Fibroblast of skin of back (primary cell): ENCODE results near the gene OR2Z1. TPM values are rescaled to one million over a fixed set of nuclear protein-coding genes. Genes with fewer than 3 reads are reported as not detected.

Experiments
- DNase-seq: peaks from one replicate; pipeline ENCODE4 v3.0.0-alpha.2; 2013
- polyA plus RNA-seq, 2 experiments: library from polyadenylated mRNA; unstranded; fragments of 120-200 nt; gene quantifications; one replicate each; pipeline ENCODE4 v1.2.1, GENCODE V29; 2013; ENCODE audit not compliant: insufficient read length in 2 of 2

OR2Z1 gene
- not detected for polyA plus RNA-seq (2013, experiment 1 of 2; ENCODE audit: insufficient read length)
- not detected for polyA plus RNA-seq (2013, experiment 2 of 2; ENCODE audit: insufficient read length)

- no peak for DNase-seq
These were observed at the start of gene OR2Z1 for GRCh38 chr19:8721334-8721733. Gene OR2Z1 (plus strand): TSS chr19:8721634. CDS start chr19:8731029, 9,395 bp downstream.

DNA sequence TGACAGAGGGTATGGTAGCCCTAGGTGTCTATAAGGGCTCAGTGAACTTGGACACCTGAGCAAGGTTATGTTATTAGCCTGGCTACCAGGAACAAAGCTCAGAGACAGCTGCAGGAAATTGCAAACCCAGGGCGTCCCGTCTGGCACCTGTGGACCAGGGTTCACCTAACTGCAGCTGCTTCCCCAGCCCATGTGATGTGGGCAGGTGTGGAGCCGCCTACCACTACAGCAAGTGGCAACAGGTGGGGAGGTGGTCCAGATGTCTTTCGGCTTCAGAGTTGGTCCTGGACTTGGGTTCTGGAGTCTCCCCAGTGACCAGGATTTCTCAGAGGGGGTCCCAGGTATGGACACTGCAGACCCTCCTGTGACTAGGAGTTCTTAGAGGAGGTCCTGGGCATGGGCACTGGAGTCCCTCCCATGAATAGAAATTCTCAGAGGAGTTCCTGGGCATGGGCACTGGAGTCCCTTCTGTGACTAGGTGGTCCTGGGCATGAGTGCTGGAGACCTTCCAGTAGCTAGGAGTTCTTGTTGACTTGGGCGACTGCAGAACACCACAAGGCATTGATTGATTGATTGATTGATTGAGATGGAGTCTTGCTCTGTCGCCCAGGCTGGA is 48.0 kb upstream of the OR2Z1 start:
- no peak for DNase-seq

DNA sequence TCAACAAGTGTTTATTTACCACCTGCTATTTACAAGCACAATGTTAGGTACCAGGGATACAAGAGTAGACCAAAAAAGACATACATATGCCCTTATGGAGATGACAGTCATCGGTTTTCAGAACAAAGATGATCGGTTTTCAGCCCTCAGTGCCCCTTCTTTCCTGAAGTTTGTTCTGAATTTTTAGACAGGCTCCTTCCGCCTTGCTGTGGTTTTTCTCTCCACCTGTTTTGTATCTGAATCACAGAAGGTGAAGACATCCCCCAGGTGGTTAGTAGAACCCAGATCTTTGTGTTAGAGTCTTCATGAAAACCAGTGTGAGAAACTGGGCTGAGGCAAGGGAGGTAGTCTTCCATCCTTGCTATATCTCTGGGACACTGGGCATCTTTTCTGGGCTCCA is 46.4 kb upstream of the OR2Z1 start:
- no peak for DNase-seq

GRCh38 chr19:8678244-8678807 is 43.1 kb upstream of the OR2Z1 start:
- DNase-seq = no peak

DNA sequence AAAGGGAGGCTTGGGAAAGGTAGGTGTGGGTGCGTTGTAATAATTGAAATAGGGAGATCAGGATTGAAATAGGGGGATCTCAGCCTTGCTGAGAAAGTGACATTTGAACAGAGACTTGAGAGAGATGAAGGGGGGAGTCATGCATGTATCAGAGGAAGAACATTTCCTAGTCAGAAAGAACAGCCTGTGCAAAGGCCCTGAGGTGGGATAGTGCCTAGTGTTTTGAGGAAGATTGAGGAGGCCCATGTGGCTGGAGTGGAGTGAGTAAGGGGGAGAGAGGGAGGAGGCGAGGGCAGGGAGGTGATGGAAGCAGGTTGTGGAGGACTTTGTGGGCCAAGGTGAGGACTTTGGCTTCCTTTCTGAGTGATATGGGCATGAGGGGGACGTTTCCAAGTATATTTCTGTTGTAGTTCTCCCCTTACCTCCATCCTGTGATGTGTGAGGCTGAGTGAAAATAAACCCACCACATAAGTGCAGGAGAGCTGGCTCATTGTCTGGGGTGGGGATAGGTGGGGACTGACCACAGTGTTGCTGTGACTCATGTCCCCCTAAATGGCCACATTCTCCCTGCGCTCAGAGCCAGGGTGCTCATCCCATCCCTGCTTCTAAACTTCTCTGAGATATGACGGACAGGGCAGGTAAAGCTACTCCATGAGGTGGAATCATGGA is 40.6 kb upstream of the OR2Z1 start:
- no peak for DNase-seq

DNA sequence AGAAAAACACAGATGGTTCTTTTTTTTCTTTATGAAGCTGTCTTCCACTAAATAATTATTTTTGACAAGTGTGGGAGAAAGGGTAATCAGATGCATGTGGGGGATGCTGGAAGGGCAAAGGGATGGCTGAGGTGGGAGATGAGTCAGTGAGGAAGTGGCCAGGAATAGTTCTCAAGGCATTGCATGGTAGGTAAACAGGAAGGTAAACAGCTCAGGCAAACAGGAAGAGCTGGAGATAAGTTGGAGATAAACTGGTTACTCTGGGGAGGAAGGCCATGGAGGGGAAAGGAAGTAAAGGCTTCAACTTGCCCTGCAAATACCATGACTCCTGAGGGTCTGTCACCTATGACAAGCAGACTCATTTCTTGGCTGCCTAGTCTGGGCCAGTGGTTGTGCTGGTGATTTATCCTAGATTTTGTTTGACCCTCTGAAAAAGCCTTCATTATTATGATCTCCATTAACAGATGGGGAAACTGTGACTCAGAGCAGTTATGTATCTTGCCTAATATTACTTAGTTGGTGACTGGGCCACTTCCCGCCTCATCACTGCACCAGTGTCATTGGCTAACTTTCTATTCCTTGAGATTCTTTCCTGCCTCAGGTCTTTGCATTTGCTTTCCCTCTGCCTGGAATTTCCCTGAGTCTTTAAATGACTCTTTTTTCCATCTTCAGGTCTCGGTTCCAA is 39.9 kb upstream of the OR2Z1 start:
- DNase-seq = no peak

GRCh38 chr19:8682472-8682871 is 39.0 kb upstream of the OR2Z1 start:
- no peak for DNase-seq

- no peak for DNase-seq
These were observed 38.5 kb upstream of the OR2Z1 start for GRCh38 chr19:8682931-8683330.

- no peak for DNase-seq
These were observed 37.2 kb upstream of the OR2Z1 start for GRCh38 chr19:8684001-8684902.

DNA sequence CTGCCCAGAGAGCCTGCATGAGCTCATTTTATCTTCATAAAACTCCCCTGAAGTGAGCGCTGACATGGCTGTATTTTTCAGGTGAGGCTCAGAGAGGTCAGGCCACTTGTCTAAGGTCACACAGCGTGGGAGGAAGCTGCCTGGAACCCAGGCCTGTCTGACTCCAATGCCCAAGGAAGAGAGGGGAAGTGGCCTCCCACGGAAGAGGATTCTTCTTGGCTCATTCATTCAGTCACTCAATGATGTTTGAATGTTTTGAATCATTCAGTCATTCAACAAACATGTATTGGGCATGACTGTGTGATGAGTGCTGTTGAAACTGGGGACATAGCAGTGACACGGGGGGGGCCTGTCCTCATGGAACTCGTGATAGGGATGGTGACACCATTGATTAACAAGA is 34.9 kb upstream of the OR2Z1 start:
- no peak for DNase-seq

DNA sequence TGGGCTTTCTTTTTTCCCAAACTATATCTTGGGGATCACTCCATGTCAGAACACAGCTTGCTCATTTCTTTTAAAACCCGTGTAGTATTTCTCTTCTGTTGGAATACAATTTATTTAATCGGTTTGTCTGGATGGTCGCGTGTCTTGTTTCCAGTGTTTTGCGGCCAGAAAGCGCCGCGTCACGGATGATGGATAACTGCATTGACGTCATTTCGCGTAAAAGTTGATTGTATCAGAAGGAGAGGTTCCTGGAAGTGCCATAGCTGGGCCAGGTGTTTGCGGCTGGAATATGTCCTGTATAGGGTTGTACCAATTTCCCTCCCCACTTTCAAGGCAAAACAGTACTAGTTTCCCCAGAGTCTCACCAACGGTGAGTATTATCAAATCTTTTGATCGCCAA is 32.5 kb upstream of the OR2Z1 start:
- DNase-seq = no peak

DNA sequence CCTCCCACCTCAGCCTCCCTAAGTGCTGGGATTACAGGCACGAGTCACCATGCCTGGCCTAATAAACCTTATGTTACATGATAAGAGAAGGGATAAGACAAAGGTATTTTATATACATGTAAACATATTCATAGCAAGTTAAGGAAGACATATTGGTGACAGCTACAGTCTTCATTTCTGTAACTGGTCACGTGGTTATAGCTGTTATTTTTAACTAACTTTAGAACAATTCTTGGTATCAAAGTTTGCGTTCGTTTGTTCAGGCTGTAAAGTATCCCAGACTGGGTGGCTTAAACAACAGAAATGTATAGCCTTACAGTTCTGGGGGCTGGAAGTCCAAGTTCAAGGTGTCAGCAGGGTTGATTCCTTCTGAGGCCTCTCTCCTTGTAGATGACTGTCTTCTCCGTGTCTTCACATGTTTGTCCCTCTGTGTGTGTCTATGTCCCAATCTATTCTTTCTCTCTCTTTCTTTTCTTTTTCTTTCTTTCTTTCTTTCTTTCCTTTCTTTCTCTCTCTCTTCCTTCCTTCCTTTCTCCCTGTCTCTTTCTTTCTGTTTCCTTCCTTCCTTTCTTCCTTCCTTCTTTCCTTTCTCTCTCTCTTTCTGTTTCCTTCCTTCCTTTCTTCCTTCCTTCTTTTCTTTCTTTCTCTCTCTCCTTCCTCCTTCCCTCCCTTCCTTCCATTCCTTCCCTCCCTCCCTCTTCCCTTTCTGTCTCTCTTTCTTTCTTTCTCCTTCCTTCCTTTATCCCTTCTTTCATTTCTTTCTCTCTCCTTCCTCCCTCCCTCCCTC is 30.5 kb upstream of the OR2Z1 start:
- no peak for DNase-seq

GRCh38 chr19:8695501-8695900 is 25.9 kb upstream of the OR2Z1 start:
- no peak for DNase-seq

DNA sequence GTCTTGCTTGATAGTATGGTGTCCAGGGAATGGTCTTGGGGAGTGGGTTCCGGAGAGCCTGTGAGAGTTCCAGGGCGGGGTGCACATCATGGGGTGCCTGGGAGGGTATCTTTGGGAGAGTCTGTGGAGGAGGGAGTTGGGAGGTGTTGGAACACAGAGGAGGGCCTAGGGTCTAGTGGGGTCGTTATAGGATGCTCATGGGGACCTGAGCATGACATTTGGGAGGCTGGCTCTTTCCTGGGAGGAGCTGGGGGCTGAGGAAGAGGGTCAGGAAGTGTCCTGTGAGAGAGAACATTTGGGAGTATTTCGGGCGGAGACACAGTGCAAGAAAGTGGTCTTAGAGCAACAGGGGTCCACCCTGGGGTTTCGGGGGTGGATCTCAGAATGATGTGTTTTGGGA is 25.5 kb upstream of the OR2Z1 start:
- DNase-seq = no peak

GRCh38 chr19:8696993-8697392 is 24.4 kb upstream of the OR2Z1 start:
- DNase-seq = no peak

- DNase-seq = no peak
These were observed 23.6 kb upstream of the OR2Z1 start for GRCh38 chr19:8697671-8698432.

GRCh38 chr19:8698433-8699063 is 22.9 kb upstream of the OR2Z1 start, which contains the start of gene ACTL9:
Gene ACTL9 (minus strand): TSS chr19:8698795. CDS start chr19:8698701, 94 bp downstream.
- DNase-seq = no peak

GRCh38 chr19:8699908-8700307 is 21.5 kb upstream of the OR2Z1 start:
- DNase-seq = no peak

- no peak for DNase-seq
These were observed 20.5 kb upstream of the OR2Z1 start for GRCh38 chr19:8700956-8701355.

DNA sequence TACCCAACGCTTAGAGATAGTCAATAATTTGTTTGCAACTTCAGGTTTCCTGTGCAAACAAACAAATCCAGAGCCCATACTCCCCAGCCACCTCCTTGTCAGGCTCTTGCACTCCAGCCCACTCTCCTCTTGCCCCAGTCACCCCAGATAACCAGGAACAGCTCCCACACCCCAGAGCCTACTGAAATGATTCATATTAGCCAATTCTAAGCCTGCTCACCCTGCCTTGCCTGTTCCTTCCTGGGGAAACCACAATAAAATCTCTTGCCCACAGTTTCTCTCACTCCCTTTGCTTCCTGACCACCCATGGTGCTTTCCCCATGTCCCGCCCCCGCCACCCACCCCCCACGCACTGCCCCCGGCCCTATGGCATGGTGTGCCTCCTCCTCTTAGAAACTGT is 19.1 kb upstream of the OR2Z1 start:
- DNase-seq = no peak
